Measurements from ENCODE around the gene CHTF8.

GRCh38 chr16:69116256-69116875 lies 16.0 kb downstream of the CHTF8 start:
- TF ChIP-seq CTCF (IDR thresholded peaks at IDR 0.05) (no peak), POLR2A (IDR thresholded peaks at IDR 0.05) (no peak)

Measured in breast epithelium (tissue), 3 donors.